Caco-2 (cell line): ENCODE data around the gene RPL23. TPM values are rescaled to one million over a fixed set of nuclear protein-coding genes. Genes with fewer than 3 reads are reported as not detected.

Experiments
- BruUV-seq: library from RNA; stranded (reverse); fragments of 400-500 nt; replicated peaks from 2 replicates; lab custom pipeline; 2021; lab: Mats Ljungman, UMichigan
- CTCF ChIA-PET: fragments of 300-600 bp; sonication (Branson Sonifier 250); formaldehyde crosslinking; loops from one replicate; lab custom pipeline; 2022; ENCODE audit warnings: antibody characterized with exemption; lab: Charles Lee
- POLR2A ChIA-PET: fragments of 300-600 bp; sonication (Branson Sonifier 250); formaldehyde crosslinking; loops from one replicate; lab custom pipeline; 2022; ENCODE audit warnings: antibody characterized with exemption; lab: Charles Lee
- DNase-seq, 2 experiments: peaks; one replicate each; pipeline versions ENCODE4 v3.0.0 to v3.0.0-alpha.2; 2020 to 2022
- H3K27me3 ChIP-seq: replicated peaks from 2 replicates; pipeline ENCODE4 v1.6.0; 2011; ENCODE audit warnings: low read length; ENCODE audit not compliant: control insufficient read depth, insufficient read depth
- H3K36me3 ChIP-seq: 2 replicates; pipeline ENCODE4 v1.5.1; 2011; ENCODE audit warnings: low read length; ENCODE audit not compliant: control insufficient read depth, insufficient read depth
- H3K4me1 ChIP-seq: fragments of 250-450 bp; sonication (Bioruptor Pico); 2 replicates; pipeline ENCODE4 v1.5.1; 2020; ENCODE audit warnings: mild to moderate bottlenecking
- H3K4me3 ChIP-seq: 2 replicates; pipeline ENCODE4 v1.5.1; 2011; ENCODE audit warnings: low read depth, mild to moderate bottlenecking, control low read depth, low read length
- H3K9me3 ChIP-seq: fragments of 250-450 bp; sonication (Bioruptor Pico); 2 replicates; pipeline ENCODE4 v1.5.1; 2020; ENCODE audit warnings: mild to moderate bottlenecking, moderate library complexity
- H3K27ac Mint-ChIP-seq: one replicate; pipeline ENCODE4 v1.8.0; 2022; ENCODE audit warnings: mixed read lengths; ENCODE audit not compliant: unreplicated experiment
- H3K27me3 Mint-ChIP-seq: one replicate; pipeline ENCODE4 v1.8.0; 2022; ENCODE audit warnings: mixed read lengths; ENCODE audit not compliant: insufficient read depth, unreplicated experiment
- H3K36me3 Mint-ChIP-seq: one replicate; pipeline ENCODE4 v1.8.0; 2022; ENCODE audit warnings: mild to moderate bottlenecking, mixed read lengths; ENCODE audit not compliant: insufficient read depth, unreplicated experiment
- H3K4me1 Mint-ChIP-seq: one replicate; pipeline ENCODE4 v1.8.0; 2022; ENCODE audit warnings: low read depth, mixed read lengths; ENCODE audit not compliant: unreplicated experiment
- H3K4me3 Mint-ChIP-seq: one replicate; pipeline ENCODE4 v1.8.0; 2022; ENCODE audit warnings: mild to moderate bottlenecking, moderate library complexity, mixed read lengths; ENCODE audit not compliant: unreplicated experiment
- H3K9me3 Mint-ChIP-seq: one replicate; pipeline ENCODE4 v1.8.0; 2022; ENCODE audit warnings: mixed read lengths; ENCODE audit not compliant: unreplicated experiment
- CTCF ChIP-seq, 2 experiments: fragments of 200-600 bp in 1 of 2; IDR thresholded peaks; 1 replicate in 1 of 2; 2 replicates in 1 of 2; pipeline versions ENCODE4 v1.5.1 to v1.8.0; 2011 to 2022; ENCODE audit warnings: antibody characterized with exemption in 1 of 2, control low read depth in 1 of 2, inconsistent platforms in 1 of 2, low read depth in 1 of 2, low read length in 1 of 2, mild to moderate bottlenecking in 1 of 2, moderate library complexity in 1 of 2; ENCODE audit not compliant: insufficient read depth in 1 of 2, severe bottlenecking in 1 of 2, unreplicated experiment in 1 of 2
- intact Hi-C: fragments of 100-400 bp; cut with micrococcal nuclease; formaldehyde crosslinking; loops from one replicate; pipeline ENCODE4 v1.10.0; 2022; ENCODE audit not compliant: unreplicated experiment
- total RNA-seq: library from RNA; stranded (reverse); gene quantifications from 2 replicates; pipeline ENCODE4 v1.2.3, GENCODE V29; 2022

Gene RPL23
- total RNA-seq, 1 experiment from 2014 or later: 2,216 TPM

GRCh38 chr17:38897671-38898290 is 44.3 kb upstream of the RPL23 start:
- H3K36me3 Mint-ChIP-seq: peaks cover 64% of the 10 kb centered on the region
- no peak overlapping the region for H3K27ac Mint-ChIP-seq
- intact Hi-C loops: no loop called here
- H3K4me1 Mint-ChIP-seq: peaks cover 18% of the 10 kb centered on the region
- no peaks in the 10 kb centered on the region for H3K9me3 ChIP-seq
- no peak for TF ChIP-seq CTCF (IDR thresholded peaks at IDR 0.05; ENCODE audit: insufficient read depth in 1 of 2, low read depth in 1 of 2, low read length in 1 of 2, severe bottlenecking in 1 of 2, unreplicated experiment in 1 of 2)
- H3K4me1 ChIP-seq: peaks cover 22% of the 10 kb centered on the region
- no peaks in the 10 kb centered on the region for H3K9me3 Mint-ChIP-seq
- no peaks in the 10 kb centered on the region for H3K27me3 ChIP-seq
- no peak overlapping the region for H3K4me3 ChIP-seq
- no peak for DNase-seq
- POLR2A ChIA-PET: no interaction called here
- CTCF ChIA-PET: no interaction called here
- H3K36me3 ChIP-seq: peaks cover 1% of the 10 kb centered on the region; the same call in 1 of the 2 replicates
- BruUV-seq: no TSS peak
- H3K27me3 Mint-ChIP-seq: no peaks in the 10 kb centered on the region
- no peak overlapping the region for H3K4me3 Mint-ChIP-seq

GRCh38 chr17:38897176-38897575 is 43.7 kb upstream of the RPL23 start:
- no TSS peak for BruUV-seq
- Histone ChIP-seq H3K4me1 (peaks cover 22% of the 10 kb centered on the region), H3K36me3 (peaks cover 1% of the 10 kb centered on the region; the same call in 1 of the 2 replicates), H3K9me3 (no peaks in the 10 kb centered on the region), H3K27me3 (no peaks in the 10 kb centered on the region), H3K4me3 (no peak overlapping the region)
- ChIA-PET CTCF (no interaction called here), POLR2A (no interaction called here)
- Mint-ChIP-seq H3K27ac (no peak overlapping the region), H3K4me3 (no peak overlapping the region), H3K36me3 (peaks cover 69% of the 10 kb centered on the region), H3K4me1 (peaks cover 18% of the 10 kb centered on the region), H3K9me3 (no peaks in the 10 kb centered on the region), H3K27me3 (no peaks in the 10 kb centered on the region)
- TF ChIP-seq CTCF (IDR thresholded peaks at IDR 0.05; ENCODE audit: insufficient read depth in 1 of 2, low read depth in 1 of 2, low read length in 1 of 2, severe bottlenecking in 1 of 2, unreplicated experiment in 1 of 2): no peak
- intact Hi-C loops: no loop called here
- DNase-seq: no peak

GRCh38 chr17:38896346-38896954 is 42.9 kb upstream of the RPL23 start:
- peaks cover 22% of the 10 kb centered on the region for H3K4me1 ChIP-seq
- H3K27me3 ChIP-seq: no peaks in the 10 kb centered on the region
- CTCF ChIA-PET: no interaction called here
- Mint-ChIP-seq H3K27ac (no peak overlapping the region), H3K9me3 (no peaks in the 10 kb centered on the region), H3K4me3 (no peak overlapping the region), H3K4me1 (peaks cover 18% of the 10 kb centered on the region), H3K27me3 (no peaks in the 10 kb centered on the region), H3K36me3 (peaks cover 76% of the 10 kb centered on the region)
- POLR2A ChIA-PET: no interaction called here
- TF ChIP-seq CTCF (IDR thresholded peaks at IDR 0.05; ENCODE audit: insufficient read depth in 1 of 2, low read depth in 1 of 2, low read length in 1 of 2, severe bottlenecking in 1 of 2, unreplicated experiment in 1 of 2): no peak
- no peak overlapping the region for H3K4me3 ChIP-seq
- no TSS peak for BruUV-seq
- DNase-seq: no peak
- intact Hi-C loops: no loop called here
- peaks cover 1% of the 10 kb centered on the region; the same call in 1 of the 2 replicates for H3K36me3 ChIP-seq
- H3K9me3 ChIP-seq: no peaks in the 10 kb centered on the region
